Fibroblast of mammary gland (primary cell): Measurements from ENCODE around the gene LPP.

Experiments used
- DNase-seq: peaks from one replicate; pipeline ENCODE4 v3.0.0-alpha.2; 2010; ENCODE audit warnings: low read depth
- H3K4me3 ChIP-seq: 2 replicates; pipeline ENCODE4 v1.5.1; 2011; ENCODE audit warnings: low read depth, mild to moderate bottlenecking, low read length, moderate library complexity; ENCODE audit not compliant: control insufficient read depth
- TF ChIP-seq, protein P1 (sequence below): conservative IDR thresholded peaks from 2 replicates; pipeline ENCODE4 v1.5.1; 2011; ENCODE audit warnings: low read depth, low read length, inconsistent platforms; ENCODE audit not compliant: control insufficient read depth, insufficient read depth

The LPP gene

GRCh38 chr3:188496390-188496789 lies 342.4 kb downstream of the LPP start:
- TF ChIP-seq, protein P1, sequence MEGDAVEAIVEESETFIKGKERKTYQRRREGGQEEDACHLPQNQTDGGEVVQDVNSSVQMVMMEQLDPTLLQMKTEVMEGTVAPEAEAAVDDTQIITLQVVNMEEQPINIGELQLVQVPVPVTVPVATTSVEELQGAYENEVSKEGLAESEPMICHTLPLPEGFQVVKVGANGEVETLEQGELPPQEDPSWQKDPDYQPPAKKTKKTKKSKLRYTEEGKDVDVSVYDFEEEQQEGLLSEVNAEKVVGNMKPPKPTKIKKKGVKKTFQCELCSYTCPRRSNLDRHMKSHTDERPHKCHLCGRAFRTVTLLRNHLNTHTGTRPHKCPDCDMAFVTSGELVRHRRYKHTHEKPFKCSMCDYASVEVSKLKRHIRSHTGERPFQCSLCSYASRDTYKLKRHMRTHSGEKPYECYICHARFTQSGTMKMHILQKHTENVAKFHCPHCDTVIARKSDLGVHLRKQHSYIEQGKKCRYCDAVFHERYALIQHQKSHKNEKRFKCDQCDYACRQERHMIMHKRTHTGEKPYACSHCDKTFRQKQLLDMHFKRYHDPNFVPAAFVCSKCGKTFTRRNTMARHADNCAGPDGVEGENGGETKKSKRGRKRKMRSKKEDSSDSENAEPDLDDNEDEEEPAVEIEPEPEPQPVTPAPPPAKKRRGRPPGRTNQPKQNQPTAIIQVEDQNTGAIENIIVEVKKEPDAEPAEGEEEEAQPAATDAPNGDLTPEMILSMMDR: no peak
- DNase-seq: no peak
- no peak overlapping the region for H3K4me3 ChIP-seq

GRCh38 chr3:188497021-188497420 lies 343.1 kb downstream of the LPP start:
- TF ChIP-seq, protein P1: no peak
- DNase-seq: peak; percentile 57
- H3K4me3 ChIP-seq: no peak overlapping the region

DNA sequence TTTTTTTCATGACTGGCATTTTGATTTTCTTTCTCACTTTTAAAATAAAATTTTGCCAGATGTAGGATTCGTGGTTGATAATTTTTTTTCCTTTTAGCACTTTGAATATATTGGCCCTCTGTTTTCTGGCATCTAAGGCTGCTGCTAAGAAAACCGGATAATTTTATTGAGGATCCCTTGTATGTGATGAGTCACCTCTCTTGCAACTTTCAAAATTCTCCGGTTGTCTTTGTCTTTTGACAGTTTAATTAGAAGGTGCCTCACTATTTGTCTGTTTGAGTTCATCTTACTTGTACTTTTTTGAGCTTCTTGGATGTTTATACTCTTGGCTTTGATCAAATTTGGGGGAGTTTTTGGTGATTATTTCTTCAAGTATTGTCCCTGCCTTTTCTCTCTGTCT lies 349.7 kb downstream of the LPP start:
- DNase-seq: peak; percentile 14
- no peak overlapping the region for H3K4me3 ChIP-seq
- TF ChIP-seq, protein P1: no peak

- DNase-seq: no peak
- TF ChIP-seq, protein P1: no peak
- H3K4me3 ChIP-seq: no peak overlapping the region
Observed at GRCh38 chr3:188505151-188505550, 351.2 kb downstream of the LPP start.

DNA sequence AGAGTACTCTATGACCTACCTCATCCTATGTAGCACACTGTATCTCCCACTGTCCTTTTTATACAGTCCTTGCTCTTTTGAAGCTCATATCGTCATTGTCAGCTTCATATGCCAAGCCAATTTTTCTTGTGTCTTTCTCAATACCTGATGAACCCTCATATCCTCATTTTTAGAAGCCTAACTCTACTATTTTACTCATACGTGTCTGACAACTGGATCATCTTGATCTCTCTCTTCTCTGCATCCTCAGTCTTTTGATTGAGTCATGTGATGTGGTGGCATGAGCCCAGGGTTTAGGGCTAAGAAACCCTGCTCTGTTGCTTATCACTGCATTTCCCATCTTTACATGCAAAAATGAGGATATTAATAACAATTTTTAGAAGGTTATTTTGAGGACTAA lies 352.0 kb downstream of the LPP start:
- no peak for DNase-seq
- TF ChIP-seq, protein P1: no peak
- H3K4me3 ChIP-seq: no peak overlapping the region

GRCh38 chr3:188506446-188506845 lies 352.5 kb downstream of the LPP start:
- no peak overlapping the region for H3K4me3 ChIP-seq
- DNase-seq: no peak
- TF ChIP-seq, protein P1: no peak

GRCh38 chr3:188507244-188507720 lies 353.3 kb downstream of the LPP start:
- H3K4me3 ChIP-seq: no peak overlapping the region
- peak; percentile 91 for DNase-seq
- TF ChIP-seq, protein P1: no peak
